Measurements from ENCODE around the gene BTBD6. TPM values are rescaled to one million over a fixed set of nuclear protein-coding genes. Genes with fewer than 3 reads are reported as not detected.

Gene BTBD6
- total RNA-seq, 2 donors from 2014 or later = 15.9 to 22.8 TPM

DNA sequence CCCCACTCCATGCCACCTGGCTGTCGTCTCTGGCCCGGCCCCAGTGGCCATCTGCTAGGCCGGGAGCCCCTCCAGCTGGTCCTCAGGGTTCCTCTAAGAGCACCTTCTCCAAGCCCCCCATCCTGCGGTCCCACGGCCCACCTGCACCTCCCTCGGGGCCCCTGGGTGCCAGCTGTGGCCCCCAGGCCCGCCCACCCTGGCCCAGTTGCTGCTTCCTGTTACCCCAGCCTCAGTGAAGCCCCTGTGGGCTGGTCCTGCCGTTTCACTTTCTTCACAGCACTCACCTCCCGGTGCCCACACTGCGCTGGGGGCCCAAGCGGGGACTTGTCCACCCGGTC lies 39.6 kb upstream of the BTBD6 start:
- DNase-seq (ENCODE audit: low spot score in 2 of 2) = no peak
- Mint-ChIP-seq H3K9me3 (no peaks in the 10 kb centered on the region), H3K27ac (peak overlapping the region in 1 of 2 donors; percentile 44), H3K36me3 (no peaks in the 10 kb centered on the region)
- ATAC-seq = no peak

DNA sequence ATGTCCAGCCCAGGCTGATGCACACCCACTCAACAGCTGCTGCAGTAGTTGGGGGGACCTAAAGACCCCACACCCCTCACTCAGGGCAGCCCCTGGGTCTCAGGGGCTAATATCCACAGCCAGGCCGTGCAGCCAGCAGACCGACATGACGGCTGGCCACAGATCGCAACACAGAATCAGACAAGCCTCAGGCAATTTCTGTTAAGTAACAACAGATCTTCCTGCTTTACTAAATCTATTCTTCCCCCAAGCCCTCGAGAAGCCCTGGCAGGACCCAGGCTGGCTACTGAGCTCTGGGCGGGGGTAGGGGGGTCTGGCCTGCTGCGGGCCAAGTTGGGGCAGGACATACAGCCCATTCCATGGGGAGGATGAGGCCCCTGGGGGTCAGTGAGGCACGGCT lies 39.2 kb upstream of the BTBD6 start:
- Mint-ChIP-seq H3K27ac (peak overlapping the region in 1 of 2 donors; percentile 44), H3K9me3 (no peaks in the 10 kb centered on the region), H3K36me3 (no peaks in the 10 kb centered on the region)
- no peak for ATAC-seq
- no peak for DNase-seq (ENCODE audit: low spot score in 2 of 2)

DNA sequence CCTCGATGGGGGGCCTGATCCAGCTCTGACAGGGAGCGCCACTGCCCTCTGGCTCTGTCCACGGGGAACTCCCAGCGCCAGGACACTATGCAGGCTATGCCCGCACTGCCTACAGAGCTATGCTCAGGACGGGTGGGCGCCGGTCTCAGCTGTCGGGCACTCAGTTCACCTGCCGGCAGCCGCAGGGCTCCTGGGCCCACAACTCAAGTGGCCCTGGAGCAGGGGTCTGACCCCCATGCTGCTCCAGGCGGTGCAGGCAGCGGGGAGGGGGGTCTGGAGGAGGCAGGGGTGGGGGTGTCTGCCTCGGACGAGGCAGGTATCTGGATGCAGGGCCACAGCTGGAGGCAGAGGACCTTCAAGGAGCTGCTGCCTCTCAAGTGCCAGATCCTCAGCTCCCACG lies 38.7 kb upstream of the BTBD6 start:
- no peak for DNase-seq (ENCODE audit: low spot score in 2 of 2)
- no peaks in the 10 kb centered on the region for H3K9me3 Mint-ChIP-seq
- peak overlapping the region in 1 of 2 donors; percentile 46 for H3K27ac Mint-ChIP-seq
- no peaks in the 10 kb centered on the region for H3K36me3 Mint-ChIP-seq
- ATAC-seq = no peak

- ATAC-seq (no peak), DNase-seq (ENCODE audit: low spot score in 2 of 2) (no peak)
- peaks cover 0 to 4% of the 10 kb centered on the region in 2 donors for H3K36me3 Mint-ChIP-seq
- peak overlapping the region in 1 of 2 donors; percentile 65 for H3K27ac Mint-ChIP-seq
- no peaks in the 10 kb centered on the region for H3K9me3 Mint-ChIP-seq
Observed at GRCh38 chr14:105210266-105211025, 37.9 kb upstream of the BTBD6 start.

- DNase-seq (ENCODE audit: low spot score in 2 of 2) (no peak), ATAC-seq (no peak)
- Mint-ChIP-seq H3K27ac (no peak overlapping the region), H3K36me3 (peaks cover 0 to 9% of the 10 kb centered on the region in 2 donors), H3K9me3 (no peaks in the 10 kb centered on the region)
Observed at GRCh38 chr14:105211086-105211757, 37.1 kb upstream of the BTBD6 start.

DNA sequence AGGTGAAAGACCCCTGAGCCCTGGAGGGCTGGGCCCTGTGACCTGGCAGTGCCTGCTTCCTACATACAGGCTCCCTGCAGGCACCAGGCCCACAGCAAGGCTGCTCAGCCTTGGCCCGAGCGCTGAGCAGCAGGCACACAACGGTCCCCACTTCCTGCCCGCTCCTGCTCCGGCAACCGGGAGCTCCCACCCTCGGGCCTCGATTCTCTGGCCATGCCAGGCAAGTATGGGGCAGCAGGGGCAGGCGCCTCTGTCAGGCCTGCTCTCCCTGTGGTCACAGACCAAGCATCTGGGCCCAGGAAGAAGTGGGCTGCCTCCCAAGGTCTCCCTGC lies 36.6 kb upstream of the BTBD6 start:
- Mint-ChIP-seq H3K36me3 (peaks cover 0 to 9% of the 10 kb centered on the region in 2 donors), H3K9me3 (no peaks in the 10 kb centered on the region), H3K27ac (peak overlapping the region in 1 of 2 donors; percentile 51)
- ATAC-seq (no peak), DNase-seq (ENCODE audit: low spot score in 2 of 2) (no peak)

DNA sequence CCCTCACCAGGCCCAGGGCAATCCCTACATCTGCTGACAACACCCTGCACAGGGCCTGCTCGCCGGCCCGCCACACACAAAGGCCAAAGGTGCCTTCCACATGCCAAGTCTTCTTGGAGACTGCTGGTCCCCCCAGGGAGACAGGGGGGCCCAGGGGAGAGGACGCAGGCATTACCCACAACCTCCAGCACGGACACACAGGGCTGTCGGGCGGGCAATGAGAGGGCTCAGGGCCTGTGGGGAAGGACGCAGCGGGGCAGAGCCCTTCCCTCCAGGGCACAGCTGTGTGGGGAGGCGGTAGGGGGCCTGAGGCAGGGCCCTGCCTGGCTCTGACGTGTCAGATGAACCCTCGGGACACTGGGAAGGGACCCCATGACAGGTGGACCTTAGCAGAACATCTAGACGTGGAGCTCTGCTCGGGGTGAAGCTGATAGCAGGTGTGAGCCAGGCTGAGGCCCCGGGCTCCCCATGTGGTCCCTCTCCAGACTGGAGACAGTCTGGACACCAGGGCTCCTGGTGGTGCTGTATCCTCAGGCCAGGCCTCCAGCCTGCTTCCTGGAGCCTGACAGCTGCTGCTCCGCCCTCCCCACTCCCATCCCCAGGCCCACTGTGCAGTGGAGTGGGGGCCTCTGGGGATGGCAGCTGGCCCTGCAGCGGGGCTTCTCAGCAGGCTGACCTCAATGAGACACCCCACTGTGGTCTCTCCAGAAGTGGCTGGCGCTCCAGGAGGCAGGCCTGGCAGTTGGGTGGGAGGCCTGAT lies 35.6 kb upstream of the BTBD6 start:
- Mint-ChIP-seq H3K9me3 (no peaks in the 10 kb centered on the region), H3K36me3 (peaks cover 0 to 9% of the 10 kb centered on the region in 2 donors), H3K27ac (peak overlapping the region in 1 of 2 donors; percentile 51)
- DNase-seq (ENCODE audit: low spot score in 2 of 2) (no peak), ATAC-seq (no peak)

DNA sequence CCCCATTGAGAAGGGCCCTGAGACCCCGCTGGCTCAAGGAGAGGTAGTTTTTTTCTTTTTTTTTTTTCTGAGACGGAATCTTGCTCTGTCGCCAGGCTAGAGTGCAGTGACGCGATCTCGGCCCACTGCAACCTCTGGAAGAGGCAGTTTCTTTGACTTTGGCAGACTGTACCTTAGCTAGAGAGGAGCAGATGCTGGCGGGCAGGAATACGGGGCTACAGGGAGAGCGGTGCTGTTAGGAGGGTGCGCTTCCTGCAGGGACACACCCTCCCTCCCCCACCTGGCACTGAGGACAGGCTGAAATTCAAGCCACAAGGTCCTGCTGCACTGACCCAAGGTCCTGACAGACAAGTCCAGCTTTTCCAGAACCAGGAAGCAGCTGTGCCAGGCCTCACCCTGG lies 35.0 kb upstream of the BTBD6 start:
- no peak overlapping the region for H3K27ac Mint-ChIP-seq
- no peak for DNase-seq (ENCODE audit: low spot score in 2 of 2)
- no peak for ATAC-seq
- no peaks in the 10 kb centered on the region for H3K9me3 Mint-ChIP-seq
- peaks cover 0 to 9% of the 10 kb centered on the region in 2 donors for H3K36me3 Mint-ChIP-seq

DNA sequence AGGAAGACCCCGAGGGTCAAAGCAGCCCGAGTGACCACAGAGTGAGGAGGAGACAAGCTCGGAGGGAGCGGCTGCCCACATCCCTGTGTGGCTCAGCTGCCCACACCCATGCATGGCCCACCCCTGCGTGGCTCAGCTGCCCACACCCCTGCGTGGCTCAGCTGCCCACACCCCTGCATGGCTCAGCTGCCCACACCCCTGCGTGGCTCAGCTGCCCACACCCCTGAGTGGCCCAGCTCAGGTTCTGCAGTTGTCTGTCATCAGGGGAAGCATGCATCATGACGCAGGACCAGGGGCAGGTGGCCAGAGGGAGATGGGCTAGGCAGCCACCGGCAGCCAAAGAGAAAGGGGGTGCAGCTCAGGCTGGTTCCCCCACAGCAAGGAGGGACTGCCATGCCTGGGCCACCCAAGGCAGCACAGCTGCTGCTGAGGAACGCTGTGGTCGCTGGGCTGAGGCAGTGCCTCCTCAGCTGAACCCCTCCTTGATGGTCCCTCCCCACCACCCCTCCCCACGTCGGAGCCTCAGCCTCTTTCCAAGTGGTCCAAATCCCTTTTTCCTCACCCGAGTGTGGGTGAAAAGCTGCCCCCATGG lies 33.9 kb upstream of the BTBD6 start:
- no peak overlapping the region for H3K27ac Mint-ChIP-seq
- H3K9me3 Mint-ChIP-seq = no peaks in the 10 kb centered on the region
- no peak for ATAC-seq

GRCh38 chr14:105215602-105216001 lies 32.7 kb upstream of the BTBD6 start:
- DNase-seq (ENCODE audit: low spot score in 2 of 2) = no peak
- Mint-ChIP-seq H3K27ac (no peak overlapping the region), H3K9me3 (no peaks in the 10 kb centered on the region), H3K36me3 (peaks cover 0 to 9% of the 10 kb centered on the region in 2 donors)
- ATAC-seq = no peak

More for the DNA sequence above, 33.9 kb upstream of the BTBD6 start:
- H3K36me3 Mint-ChIP-seq = peaks cover 0 to 9% of the 10 kb centered on the region in 2 donors
- no peak for DNase-seq (ENCODE audit: low spot score in 2 of 2)

DNA sequence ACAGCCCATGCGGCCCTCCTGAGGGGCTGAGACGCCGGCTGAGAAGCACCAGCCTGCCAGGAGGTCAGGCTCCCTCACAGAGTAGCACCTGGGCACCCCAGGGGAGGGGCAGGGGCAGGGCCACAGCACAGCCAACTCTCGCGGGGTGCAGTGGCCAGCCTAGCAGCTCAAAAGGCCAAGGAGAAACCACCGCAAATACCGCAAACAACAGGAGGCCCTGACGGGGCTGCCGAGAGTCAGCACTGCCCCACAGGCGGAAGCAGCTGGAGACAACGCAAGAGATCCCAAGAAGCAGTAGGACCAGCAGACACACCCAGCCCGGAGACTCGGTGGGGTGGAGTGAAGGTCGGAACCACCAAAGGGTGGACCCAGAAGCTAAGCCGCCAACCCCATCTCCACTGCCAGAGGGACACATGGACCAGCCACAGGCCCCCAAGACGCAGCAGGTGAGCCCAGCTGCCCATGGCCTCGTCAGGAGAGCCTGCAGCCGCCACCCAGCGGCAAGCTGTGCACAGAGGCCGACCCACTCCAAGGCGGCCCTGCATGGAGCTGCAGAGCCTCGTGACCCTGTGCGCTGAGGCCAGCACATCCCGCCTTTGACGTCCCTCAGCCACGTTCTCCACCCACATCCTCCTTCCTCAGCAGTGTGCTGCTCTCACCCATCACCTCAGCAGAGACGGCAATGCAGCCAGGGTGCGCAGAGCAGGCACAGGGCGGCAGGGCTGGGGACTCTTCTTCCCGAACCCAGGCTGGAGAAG lies 31.7 kb upstream of the BTBD6 start:
- H3K27ac Mint-ChIP-seq = no peak overlapping the region
- ATAC-seq = no peak
- H3K9me3 Mint-ChIP-seq = no peaks in the 10 kb centered on the region
- DNase-seq (ENCODE audit: low spot score in 2 of 2) = no peak
- peaks cover 0 to 9% of the 10 kb centered on the region in 2 donors for H3K36me3 Mint-ChIP-seq

- H3K36me3 Mint-ChIP-seq = peaks cover 0 to 9% of the 10 kb centered on the region in 2 donors
- DNase-seq (ENCODE audit: low spot score in 2 of 2) = no peak
- no peak for ATAC-seq
- H3K9me3 Mint-ChIP-seq = no peaks in the 10 kb centered on the region
- peak overlapping the region in 1 of 2 donors; percentile 48 for H3K27ac Mint-ChIP-seq
Observed at GRCh38 chr14:105217774-105218173, 30.6 kb upstream of the BTBD6 start.

GRCh38 chr14:105218611-105219010 lies 29.7 kb upstream of the BTBD6 start:
- no peak for ATAC-seq

GRCh38 chr14:105219043-105219612 lies 29.2 kb upstream of the BTBD6 start:
- no peak for DNase-seq (ENCODE audit: low spot score in 2 of 2)
- no peak for ATAC-seq
- peaks cover 0 to 9% of the 10 kb centered on the region in 2 donors for H3K36me3 Mint-ChIP-seq
- peak overlapping the region; percentile 65 for H3K27ac Mint-ChIP-seq
- no peaks in the 10 kb centered on the region for H3K9me3 Mint-ChIP-seq

More at GRCh38 chr14:105218611-105219010, 29.7 kb upstream of the BTBD6 start:
- Mint-ChIP-seq H3K36me3 (peaks cover 0 to 9% of the 10 kb centered on the region in 2 donors), H3K27ac (no peak overlapping the region), H3K9me3 (no peaks in the 10 kb centered on the region)
- DNase-seq (ENCODE audit: low spot score in 2 of 2) = no peak

DNA sequence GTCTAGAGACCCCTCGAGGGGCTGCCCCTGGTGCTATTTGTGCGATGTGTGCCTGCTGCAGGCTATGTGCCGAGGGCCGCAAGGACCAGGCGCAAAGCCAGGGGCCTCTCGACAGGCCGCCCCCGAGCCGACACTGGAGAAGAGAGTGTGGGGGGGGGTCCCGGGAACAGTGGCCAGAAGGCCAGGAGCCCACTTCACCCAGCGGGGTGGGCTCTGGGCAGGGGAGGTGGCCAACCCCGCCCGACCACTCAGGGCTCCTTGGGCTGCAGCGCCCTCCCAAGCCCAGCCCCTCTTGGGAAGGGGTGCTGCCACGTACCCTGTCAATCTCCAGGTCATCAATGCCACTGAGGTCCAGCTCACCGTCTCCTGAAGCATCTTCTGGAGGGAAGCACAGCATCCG lies 28.6 kb upstream of the BTBD6 start:
- DNase-seq (ENCODE audit: low spot score in 2 of 2) = no peak
- no peak overlapping the region for H3K27ac Mint-ChIP-seq
- peaks cover 0 to 9% of the 10 kb centered on the region in 2 donors for H3K36me3 Mint-ChIP-seq
- ATAC-seq = no peak
- no peaks in the 10 kb centered on the region for H3K9me3 Mint-ChIP-seq
